GM18867 (cell line): ENCODE measurements around the gene RNPEPL1.

Experiments
- ATAC-seq: cut with Tn5 transposase; IDR thresholded peaks from one replicate; pipeline ENCODE4 v1.9.1; 2021; ENCODE audit warnings: mild to moderate bottlenecking, moderate library complexity; ENCODE audit not compliant: unreplicated experiment

RNPEPL1 gene

GRCh38 chr2:240589850-240590525 lies 21.7 kb downstream of the RNPEPL1 start:
- ATAC-seq, result no peak

GRCh38 chr2:240590681-240591111 lies 22.4 kb downstream of the RNPEPL1 start:
- no peak for ATAC-seq

GRCh38 chr2:240591226-240591625 lies 22.9 kb downstream of the RNPEPL1 start:
- ATAC-seq, result no peak

- ATAC-seq, result no peak
These were observed 23.5 kb downstream of the RNPEPL1 start for GRCh38 chr2:240591784-240592183.

GRCh38 chr2:240593026-240593702 lies 24.9 kb downstream of the RNPEPL1 start:
- ATAC-seq, result no peak

- no peak for ATAC-seq
These were observed 25.6 kb downstream of the RNPEPL1 start for GRCh38 chr2:240593703-240594451.

- no peak for ATAC-seq
These were observed 26.5 kb downstream of the RNPEPL1 start for GRCh38 chr2:240594511-240595380.

GRCh38 chr2:240595381-240596079 lies 27.2 kb downstream of the RNPEPL1 start:
- no peak for ATAC-seq

- ATAC-seq, result no peak
These were observed 27.8 kb downstream of the RNPEPL1 start for GRCh38 chr2:240596080-240596460.

GRCh38 chr2:240596491-240596931 lies 28.2 kb downstream of the RNPEPL1 start:
- ATAC-seq, result no peak

- no peak for ATAC-seq
These were observed 28.8 kb downstream of the RNPEPL1 start for GRCh38 chr2:240597054-240597418.

GRCh38 chr2:240597419-240598181 lies 29.3 kb downstream of the RNPEPL1 start:
- no peak for ATAC-seq

GRCh38 chr2:240598311-240598911 lies 30.1 kb downstream of the RNPEPL1 start:
- ATAC-seq, result no peak

GRCh38 chr2:240599141-240599583 lies 30.9 kb downstream of the RNPEPL1 start:
- no peak for ATAC-seq

GRCh38 chr2:240600451-240600961 lies 32.2 kb downstream of the RNPEPL1 start:
- no peak for ATAC-seq

- ATAC-seq, result no peak
These were observed 33.0 kb downstream of the RNPEPL1 start for GRCh38 chr2:240601061-240601830.

GRCh38 chr2:240601831-240602160 lies 33.5 kb downstream of the RNPEPL1 start:
- no peak for ATAC-seq
